ENCODE data around the gene PYY. TPM values are rescaled to one million over a fixed set of nuclear protein-coding genes. Genes with fewer than 3 reads are reported as not detected.

The PYY gene
- total RNA-seq, 1 experiment from 2014 or later: not detected

GRCh38 chr17:43950554-43950953, 3.2 kb downstream of the PYY start:
- no TSS peak for BruUV-seq (replicated peaks)
- intact Hi-C loops (cut with micrococcal nuclease; ENCODE audit: unreplicated experiment): no loop called here
- CTCF ChIA-PET: interaction anchor here (0.5 to 1.1 kb wide), 2 partner anchors 91 to 1804 kb away, joined by 3 read pairs; no protein-coding TSS in a partner anchor
- Mint-ChIP-seq H3K27ac (ENCODE audit: unreplicated experiment) (no peak overlapping the region), H3K36me3 (ENCODE audit: insufficient read depth, unreplicated experiment) (no peaks in the 10 kb centered on the region), H3K27me3 (ENCODE audit: unreplicated experiment) (peaks cover 80% of the 10 kb centered on the region), H3K4me1 (ENCODE audit: low read depth, unreplicated experiment) (peaks cover 9% of the 10 kb centered on the region), H3K9me3 (ENCODE audit: low read depth, unreplicated experiment) (no peaks in the 10 kb centered on the region), H3K4me3 (ENCODE audit: low read depth, unreplicated experiment) (no peak overlapping the region)
- TF ChIP-seq CTCF (IDR thresholded peaks at IDR 0.05; ENCODE audit: unreplicated experiment): no peak
- DNase-seq: no peak

- BruUV-seq (replicated peaks): no TSS peak
- H3K27me3 Mint-ChIP-seq (ENCODE audit: unreplicated experiment): peaks cover 80% of the 10 kb centered on the region
- TF ChIP-seq CTCF (IDR thresholded peaks at IDR 0.05; ENCODE audit: unreplicated experiment): no peak
- CTCF ChIA-PET: interaction anchor here (0.5 kb wide), 1 partner anchor 1803 kb away, joined by 3 read pairs; no protein-coding TSS in a partner anchor
- no peak for DNase-seq
- H3K36me3 Mint-ChIP-seq (ENCODE audit: insufficient read depth, unreplicated experiment): no peaks in the 10 kb centered on the region
- intact Hi-C loops (cut with micrococcal nuclease; ENCODE audit: unreplicated experiment): no loop called here
- no peak overlapping the region for H3K4me3 Mint-ChIP-seq (ENCODE audit: low read depth, unreplicated experiment)
- H3K27ac Mint-ChIP-seq (ENCODE audit: unreplicated experiment): no peak overlapping the region
- no peaks in the 10 kb centered on the region for H3K9me3 Mint-ChIP-seq (ENCODE audit: low read depth, unreplicated experiment)
- H3K4me1 Mint-ChIP-seq (ENCODE audit: low read depth, unreplicated experiment): peaks cover 15% of the 10 kb centered on the region
These were observed 4.0 kb downstream of the PYY start for GRCh38 chr17:43949781-43950180.

- no peaks in the 10 kb centered on the region for H3K36me3 Mint-ChIP-seq (ENCODE audit: insufficient read depth, unreplicated experiment)
- intact Hi-C loops (cut with micrococcal nuclease; ENCODE audit: unreplicated experiment): no loop called here
- H3K4me1 Mint-ChIP-seq (ENCODE audit: low read depth, unreplicated experiment): peaks cover 11% of the 10 kb centered on the region
- no peaks in the 10 kb centered on the region for H3K9me3 Mint-ChIP-seq (ENCODE audit: low read depth, unreplicated experiment)
- peaks cover 60% of the 10 kb centered on the region for H3K27me3 Mint-ChIP-seq (ENCODE audit: unreplicated experiment)
- BruUV-seq (replicated peaks): no TSS peak
- DNase-seq: no peak
- no peak for TF ChIP-seq CTCF (IDR thresholded peaks at IDR 0.05; ENCODE audit: unreplicated experiment)
- H3K4me3 Mint-ChIP-seq (ENCODE audit: low read depth, unreplicated experiment): no peak overlapping the region
- no peak overlapping the region for H3K27ac Mint-ChIP-seq (ENCODE audit: unreplicated experiment)
- CTCF ChIA-PET: interaction anchor here (0.6 to 1.0 kb wide), 4 partner anchors 43 to 275 kb away, joined by 3 to 6 read pairs (median 4); no protein-coding TSS in a partner anchor
These were observed 7.0 kb downstream of the PYY start for GRCh38 chr17:43946781-43947180.

- Mint-ChIP-seq H3K4me3 (ENCODE audit: low read depth, unreplicated experiment) (no peak overlapping the region), H3K36me3 (ENCODE audit: insufficient read depth, unreplicated experiment) (no peaks in the 10 kb centered on the region), H3K9me3 (ENCODE audit: low read depth, unreplicated experiment) (no peaks in the 10 kb centered on the region), H3K27ac (ENCODE audit: unreplicated experiment) (no peak overlapping the region), H3K27me3 (ENCODE audit: unreplicated experiment) (peaks cover 60% of the 10 kb centered on the region), H3K4me1 (ENCODE audit: low read depth, unreplicated experiment) (peaks cover 11% of the 10 kb centered on the region)
- no TSS peak for BruUV-seq (replicated peaks)
- intact Hi-C loops (cut with micrococcal nuclease; ENCODE audit: unreplicated experiment): loop anchor here (2.0 kb wide), 1 partner anchor 96 kb away; no protein-coding TSS in a partner anchor
- DNase-seq: no peak
- TF ChIP-seq CTCF (IDR thresholded peaks at IDR 0.05; ENCODE audit: unreplicated experiment): no peak
- CTCF ChIA-PET: interaction anchor here (0.9 to 2.6 kb wide), 3 partner anchors 36 to 196 kb away, joined by 4 to 24 read pairs (median 6); no protein-coding TSS in a partner anchor
These were observed 8.5 kb downstream of the PYY start for GRCh38 chr17:43945074-43945829.
